Neuron (in vitro differentiated cells): ENCODE measurements around the gene ATG4B.
A peak's percentile ranks its signal among the peaks of the same experiment; 100 is the strongest.

Source experiments
- H2AFZ ChIP-seq: one replicate; pipeline ENCODE4 v1.6.1; 2013; ENCODE audit warnings: low read depth, mild to moderate bottlenecking, inconsistent platforms, low read length, moderate library complexity
- H3K27me3 ChIP-seq: one replicate; pipeline ENCODE4 v1.6.1; 2013; ENCODE audit warnings: low read length; ENCODE audit not compliant: insufficient read depth
- H3K36me3 ChIP-seq: one replicate; pipeline ENCODE4 v1.6.1; 2013; ENCODE audit warnings: low read length; ENCODE audit not compliant: insufficient read depth
- H3K4me1 ChIP-seq: one replicate; pipeline ENCODE4 v1.6.1; 2013; ENCODE audit warnings: low read length; ENCODE audit not compliant: insufficient read depth
- H3K4me3 ChIP-seq: 2 replicates; pipeline ENCODE4 v1.5.1; 2013; ENCODE audit warnings: mild to moderate bottlenecking, low read length, moderate library complexity
- H3K9me3 ChIP-seq: one replicate; pipeline ENCODE4 v1.6.1; 2013; ENCODE audit warnings: low read length

The ATG4B gene

DNA sequence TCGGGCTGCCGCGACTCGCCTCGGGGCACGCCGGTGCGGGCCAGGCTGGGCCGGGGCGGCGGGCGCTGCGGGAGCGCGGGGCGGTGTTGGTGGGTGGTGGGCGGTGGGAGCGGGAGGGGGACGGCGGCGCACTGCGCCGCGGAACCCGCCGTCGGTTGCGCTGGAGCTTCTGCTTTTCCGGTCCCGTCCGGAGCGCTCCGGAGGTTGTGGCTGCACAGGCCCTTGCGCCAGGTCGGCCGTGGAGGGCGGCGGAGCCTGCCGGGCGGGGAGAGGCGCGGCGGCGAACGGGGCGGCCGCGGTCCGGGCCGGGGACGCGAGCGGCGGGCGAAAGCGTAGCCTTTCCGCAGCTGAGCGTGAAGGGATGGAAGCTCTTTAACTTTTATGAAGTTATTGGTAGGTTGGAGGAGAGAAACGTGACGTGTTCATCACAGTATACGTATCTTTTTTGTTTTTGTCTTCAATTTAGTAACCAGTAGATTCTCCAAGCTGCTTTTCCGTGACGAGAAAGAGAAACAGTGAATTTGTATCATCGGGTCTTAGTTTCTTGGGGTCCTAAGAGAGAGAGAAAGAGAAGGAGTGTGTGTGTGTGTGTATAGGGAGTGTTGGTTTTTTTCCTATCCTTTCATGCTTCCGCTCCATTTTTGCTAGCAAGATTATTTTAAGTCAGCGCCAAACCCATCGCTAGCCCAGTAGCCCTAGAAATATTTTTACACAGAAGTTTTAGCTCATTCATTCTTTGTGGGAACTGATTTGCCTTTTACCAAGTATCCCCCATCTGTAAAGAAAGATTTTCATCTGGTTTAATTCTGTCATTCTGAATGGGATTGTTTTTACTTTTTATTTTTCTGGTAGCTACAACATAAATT is 535 bp downstream of the ATG4B start:
- Histone ChIP-seq H3K4me1 (peaks cover 13% of the 10 kb centered on the region), H2AFZ (no peak overlapping the region), H3K9me3 (peaks cover 7% of the 10 kb centered on the region), H3K36me3 (peaks cover 15% of the 10 kb centered on the region), H3K4me3 (peak overlapping the region; percentile 93), H3K27me3 (no peaks in the 10 kb centered on the region)

DNA sequence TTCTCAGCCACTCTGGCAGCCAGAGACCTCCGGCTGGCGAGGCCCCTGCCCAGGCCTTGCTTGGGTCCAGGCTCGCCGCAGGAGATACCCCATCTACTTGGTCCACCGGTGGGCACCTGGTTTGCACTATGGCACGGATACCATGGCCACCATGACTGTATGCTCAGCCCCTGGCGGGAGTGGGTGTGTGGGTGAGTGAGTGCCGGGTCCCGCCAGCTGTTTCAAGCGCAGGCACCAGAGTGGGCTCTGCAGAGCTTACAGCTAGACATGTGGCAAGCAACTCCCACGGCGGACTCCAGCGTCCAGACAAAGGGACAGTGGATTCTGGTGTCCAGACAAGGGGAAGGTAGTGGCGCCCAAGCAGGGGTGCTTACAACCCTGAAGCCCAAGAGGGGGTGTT is 1.4 kb downstream of the ATG4B start:
- Histone ChIP-seq H3K4me3 (peak overlapping the region; percentile 93), H3K9me3 (peaks cover 7% of the 10 kb centered on the region), H3K36me3 (peaks cover 6% of the 10 kb centered on the region), H2AFZ (no peak overlapping the region), H3K4me1 (peaks cover 13% of the 10 kb centered on the region), H3K27me3 (no peaks in the 10 kb centered on the region)

DNA sequence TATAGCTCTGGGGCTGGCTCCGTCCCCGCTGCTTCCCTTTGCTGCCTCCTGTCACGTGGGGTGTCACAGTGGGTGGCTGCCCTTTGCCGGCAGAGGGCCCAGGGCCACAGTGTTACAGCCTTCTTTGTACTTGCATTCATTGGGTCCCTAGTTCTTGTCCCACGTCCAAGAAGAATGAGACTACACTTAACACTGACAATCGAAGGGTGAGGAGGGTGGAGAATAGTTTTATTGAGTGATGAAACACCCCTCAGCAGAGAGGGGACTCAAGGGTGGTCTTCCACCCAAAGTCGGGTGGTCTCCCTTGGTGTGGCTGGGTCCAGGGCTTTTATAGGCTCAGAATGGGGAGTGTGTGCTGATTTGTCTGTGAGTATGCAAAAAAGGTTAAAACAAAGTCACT is 1.9 kb downstream of the ATG4B start:
- Histone ChIP-seq H3K36me3 (peaks cover 8% of the 10 kb centered on the region), H3K4me3 (peak overlapping the region; percentile 93), H2AFZ (no peak overlapping the region), H3K4me1 (peaks cover 13% of the 10 kb centered on the region), H3K9me3 (peaks cover 7% of the 10 kb centered on the region), H3K27me3 (no peaks in the 10 kb centered on the region)

- Histone ChIP-seq H3K4me1 (peaks cover 13% of the 10 kb centered on the region), H3K36me3 (peaks cover 10% of the 10 kb centered on the region), H3K4me3 (no peak overlapping the region), H2AFZ (no peak overlapping the region), H3K27me3 (no peaks in the 10 kb centered on the region), H3K9me3 (peaks cover 8% of the 10 kb centered on the region)
These were observed 2.8 kb downstream of the ATG4B start for GRCh38 chr2:241640165-241640795.

DNA sequence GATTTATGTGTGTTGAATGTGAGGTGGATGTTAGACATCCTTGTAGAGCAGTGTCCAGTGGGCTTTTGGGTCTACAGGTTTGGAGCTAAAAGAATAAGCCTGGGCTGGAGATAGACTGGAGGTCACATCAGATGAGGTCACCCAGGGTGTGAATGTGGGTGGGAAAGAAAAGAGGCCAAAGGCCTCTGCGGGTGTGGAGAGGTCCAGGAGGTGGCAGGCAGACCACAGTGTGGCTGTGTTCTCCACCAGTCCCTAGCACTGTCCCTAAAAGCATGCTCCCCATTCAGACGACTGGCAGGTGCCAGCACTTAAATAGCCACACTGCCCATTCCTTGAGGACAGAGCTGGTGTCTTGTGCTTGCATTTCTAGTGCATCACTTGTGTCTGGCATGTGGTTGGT is 4.1 kb downstream of the ATG4B start:
- peaks cover 11% of the 10 kb centered on the region for H3K9me3 ChIP-seq
- H3K4me1 ChIP-seq, result peaks cover 9% of the 10 kb centered on the region
- no peak overlapping the region for H3K4me3 ChIP-seq
- peaks cover 15% of the 10 kb centered on the region for H3K36me3 ChIP-seq
- no peak overlapping the region for H2AFZ ChIP-seq
- H3K27me3 ChIP-seq, result no peaks in the 10 kb centered on the region

DNA sequence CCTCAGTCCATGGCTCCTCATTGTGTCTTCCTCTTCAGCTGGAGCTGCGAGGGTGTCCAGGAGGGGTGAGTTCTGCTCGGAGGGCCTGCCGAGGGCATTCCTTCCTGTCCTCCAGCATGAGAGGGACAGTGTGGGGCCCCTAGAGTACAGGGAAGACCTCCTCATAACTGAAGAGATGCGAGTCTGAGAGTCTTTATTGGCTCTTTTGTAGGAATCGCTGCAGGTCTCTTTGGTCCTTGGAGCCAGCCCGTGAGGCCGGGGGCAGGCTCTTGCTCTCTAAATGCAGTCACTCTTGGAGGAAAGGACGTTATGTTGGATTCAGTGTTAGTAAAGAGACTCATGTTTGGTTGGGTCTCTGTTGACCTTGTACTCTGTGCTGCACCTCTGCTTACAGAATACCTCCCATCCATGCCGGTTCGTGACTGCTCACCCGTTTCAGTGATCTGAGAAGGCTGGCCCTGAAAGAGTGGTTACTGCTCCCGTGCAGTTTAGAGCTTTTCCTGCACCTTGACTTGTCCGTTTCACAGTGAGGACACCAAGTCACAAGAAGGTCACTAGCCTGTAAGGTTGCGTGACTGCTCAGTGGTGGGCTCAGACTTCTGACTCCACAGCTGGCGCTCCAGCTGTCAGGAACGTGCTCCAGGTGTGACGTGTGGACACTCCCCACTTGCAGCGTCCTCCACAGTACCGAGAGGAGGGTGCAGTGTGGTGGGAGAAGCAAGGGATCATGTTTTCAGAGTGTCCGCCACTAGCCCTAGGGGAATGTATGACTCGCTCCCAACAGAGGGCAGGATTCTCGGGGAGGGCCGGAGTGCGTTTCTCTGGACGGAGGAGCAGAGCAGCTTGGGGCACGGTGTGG is 7.8 kb downstream of the ATG4B start:
- H3K9me3 ChIP-seq, result peaks cover 4% of the 10 kb centered on the region
- peaks cover 11% of the 10 kb centered on the region for H3K36me3 ChIP-seq
- H2AFZ ChIP-seq, result no peak overlapping the region
- peaks cover 8% of the 10 kb centered on the region for H3K4me1 ChIP-seq
- no peak overlapping the region for H3K4me3 ChIP-seq
- no peaks in the 10 kb centered on the region for H3K27me3 ChIP-seq

- Histone ChIP-seq H3K27me3 (no peaks in the 10 kb centered on the region), H3K4me1 (peaks cover 8% of the 10 kb centered on the region), H3K4me3 (no peak overlapping the region)
These were observed 8.6 kb downstream of the ATG4B start for GRCh38 chr2:241645915-241646645.

GRCh38 chr2:241648453-241648852 is 11.0 kb downstream of the ATG4B start:
- H3K4me3 ChIP-seq, result no peak overlapping the region
- H2AFZ ChIP-seq, result no peak overlapping the region
- H3K36me3 ChIP-seq, result peaks cover 42% of the 10 kb centered on the region
- no peaks in the 10 kb centered on the region for H3K27me3 ChIP-seq
- peaks cover 8% of the 10 kb centered on the region for H3K4me1 ChIP-seq
- H3K9me3 ChIP-seq, result peaks cover 4% of the 10 kb centered on the region

More at GRCh38 chr2:241645915-241646645, 8.6 kb downstream of the ATG4B start:
- peaks cover 4% of the 10 kb centered on the region for H3K9me3 ChIP-seq
- no peak overlapping the region for H2AFZ ChIP-seq
- H3K36me3 ChIP-seq, result peaks cover 18% of the 10 kb centered on the region

DNA sequence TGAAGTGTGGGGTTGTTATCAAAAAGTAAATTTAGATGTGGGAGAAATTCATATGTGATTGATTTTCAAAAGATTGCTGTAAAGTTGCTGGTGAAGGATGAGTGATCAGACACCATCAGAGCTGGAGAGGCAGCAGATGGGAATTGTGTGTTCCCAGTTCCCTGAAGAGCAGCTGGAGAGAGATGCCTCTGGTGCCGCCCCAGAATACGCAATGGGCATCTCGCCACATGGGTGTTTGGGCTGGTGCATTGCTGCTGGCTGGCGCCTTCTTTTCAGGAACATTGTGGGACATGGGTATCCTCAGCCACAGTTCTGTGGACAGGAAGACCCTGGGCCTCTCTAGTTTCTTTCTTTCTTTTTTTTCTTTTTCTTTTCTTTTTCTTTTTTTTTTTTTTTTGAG is 11.9 kb downstream of the ATG4B start:
- peaks cover 41% of the 10 kb centered on the region for H3K36me3 ChIP-seq

DNA sequence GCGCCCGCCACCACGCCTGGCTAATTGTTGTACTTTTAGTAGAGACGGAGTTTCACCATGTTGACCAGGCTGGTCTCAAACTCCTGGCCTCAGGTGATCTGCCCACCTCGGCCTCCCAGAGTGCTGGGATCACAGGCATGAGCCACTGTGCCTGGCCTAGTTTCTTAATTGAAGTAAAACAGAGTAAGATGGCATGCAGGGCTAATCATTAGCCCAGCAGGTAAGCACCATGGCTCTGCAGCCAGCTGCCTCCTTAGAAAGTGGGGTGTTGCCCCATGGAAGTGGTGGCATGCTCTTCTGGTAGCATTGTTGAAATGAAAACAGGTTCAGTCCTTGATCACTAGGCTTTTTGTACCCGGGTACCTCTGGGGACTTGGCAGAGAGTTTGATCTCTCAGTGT is 12.4 kb downstream of the ATG4B start:
- Histone ChIP-seq H2AFZ (no peak overlapping the region), H3K27me3 (no peaks in the 10 kb centered on the region), H3K9me3 (peaks cover 4% of the 10 kb centered on the region), H3K4me3 (no peak overlapping the region), H3K36me3 (peaks cover 46% of the 10 kb centered on the region), H3K4me1 (peaks cover 8% of the 10 kb centered on the region)

More for the DNA sequence above, 11.9 kb downstream of the ATG4B start:
- H3K4me1 ChIP-seq, result peaks cover 8% of the 10 kb centered on the region
- no peak overlapping the region for H3K4me3 ChIP-seq
- H2AFZ ChIP-seq, result no peak overlapping the region
- no peaks in the 10 kb centered on the region for H3K27me3 ChIP-seq
- H3K9me3 ChIP-seq, result peaks cover 4% of the 10 kb centered on the region

DNA sequence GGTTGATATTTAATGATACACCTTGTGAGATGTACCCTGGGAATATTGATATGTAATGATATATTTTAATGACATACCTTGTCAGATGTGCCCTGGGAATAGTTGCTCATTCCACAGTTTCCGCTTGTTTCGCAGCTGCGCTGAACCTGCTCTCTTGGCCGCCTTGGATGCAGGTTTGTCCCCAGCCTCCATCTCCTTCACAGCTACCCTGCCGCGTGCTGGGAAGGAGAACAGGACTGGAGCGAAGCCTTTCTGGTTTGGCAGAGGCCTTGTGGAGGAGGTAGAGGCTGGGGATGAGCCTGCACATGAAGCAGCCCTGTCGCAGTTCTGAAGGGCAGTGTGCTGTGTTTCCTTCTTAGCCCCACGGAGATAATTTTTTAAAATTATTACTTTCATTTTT is 14.6 kb downstream of the ATG4B start:
- peaks cover 58% of the 10 kb centered on the region for H3K36me3 ChIP-seq
- H2AFZ ChIP-seq, result no peak overlapping the region
- H3K27me3 ChIP-seq, result no peaks in the 10 kb centered on the region
- no peaks in the 10 kb centered on the region for H3K9me3 ChIP-seq
- no peak overlapping the region for H3K4me3 ChIP-seq
- peaks cover 8% of the 10 kb centered on the region for H3K4me1 ChIP-seq

DNA sequence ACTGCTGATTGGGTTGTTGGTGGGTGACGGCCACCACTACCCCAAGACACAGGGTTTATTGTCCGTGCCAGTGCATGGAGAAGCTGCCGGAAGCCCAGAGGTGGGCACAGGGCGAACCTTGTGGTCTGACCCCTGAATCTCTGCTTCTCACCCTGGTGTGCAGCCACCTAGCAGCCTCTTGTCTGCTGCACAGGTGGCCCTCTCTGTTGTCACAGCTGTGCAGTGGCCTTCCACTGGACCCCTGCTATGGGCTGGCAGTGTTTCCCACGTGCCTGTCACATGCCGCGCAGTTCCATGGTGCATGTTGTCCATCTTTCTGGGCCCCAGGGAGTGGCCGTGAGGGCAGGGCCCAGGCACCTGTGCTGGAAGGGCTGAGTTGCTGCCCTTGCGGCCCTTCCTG is 15.2 kb downstream of the ATG4B start:
- Histone ChIP-seq H3K4me1 (peaks cover 8% of the 10 kb centered on the region), H2AFZ (no peak overlapping the region), H3K4me3 (no peak overlapping the region), H3K36me3 (peaks cover 60% of the 10 kb centered on the region), H3K9me3 (no peaks in the 10 kb centered on the region), H3K27me3 (no peaks in the 10 kb centered on the region)
